Measurements from ENCODE around the gene NFS1. TPM values are rescaled to one million over a fixed set of nuclear protein-coding genes. Genes with fewer than 3 reads are reported as not detected.

Gene NFS1
- total RNA-seq, 2 experiments from 2014 or later: 10.6 to 11.5 TPM

- peak in 2 of 14 experiments; percentile 6 to 44 for DNase-seq
- H3K36me3 ChIP-seq (ENCODE audit: insufficient read depth, low read length): peaks cover 38% of the 10 kb centered on the region
- Mint-ChIP-seq H3K27ac (peak overlapping the region; percentile 84), H3K9me3 (no peaks in the 10 kb centered on the region), H3K4me1 (ENCODE audit: low read depth) (peaks cover 51% of the 10 kb centered on the region), H3K4me3 (peak overlapping the region; percentile 95), H3K27me3 (no peaks in the 10 kb centered on the region), H3K36me3 (ENCODE audit: low read depth) (peaks cover 70% of the 10 kb centered on the region)
- POLR2A ChIA-PET: interaction anchor here (1.0 to 7.8 kb wide), 13 partner anchors 12 to 256 kb away, joined by 3 to 125 read pairs (median 10); partner anchors contain the start of genes CPNE1, PHF20, RBM12 and RBM39
- no peak for TF ChIP-seq CTCF (IDR thresholded peaks at IDR 0.05)
- peak overlapping the region; percentile 95 for H3K4me3 ChIP-seq (ENCODE audit: low read length)
- intact Hi-C loops (cut with DNase I, micrococcal nuclease): loop anchor here (2.0 to 10.0 kb wide), 8 partner anchors 34 to 256 kb away; partner anchors contain the start of genes CPNE1 (in 2 of the 2), RBM12 (in 2 of the 2), SCAND1 (in 1 of the 2) and SPAG4 (in 1 of the 2)
- H3K27ac ChIP-seq (ENCODE audit: low read depth in 1 of 2, low read length in 2 of 2): peak overlapping the region; percentile 65 to 93
- H3K4me1 ChIP-seq (ENCODE audit: insufficient read depth, low read length): peaks cover 23% of the 10 kb centered on the region
- H3K9me3 ChIP-seq (ENCODE audit: control insufficient read depth in 1 of 2, insufficient read depth in 1 of 2, low read length in 2 of 2): no peaks in the 10 kb centered on the region
- H3K27me3 ChIP-seq (ENCODE audit: control insufficient read depth in 1 of 2, insufficient read depth in 2 of 2, low read length in 2 of 2): no peaks in the 10 kb centered on the region
- peak; percentile 15 for ATAC-seq (ENCODE audit: poor library complexity)
- CTCF ChIA-PET: interaction anchor here (0.8 to 1.4 kb wide), 5 partner anchors 9 to 186 kb away, joined by 3 to 5 read pairs (median 3); no protein-coding TSS in a partner anchor
Observed at GRCh38 chr20:35698298-35699126, 640 bp downstream of the NFS1 start.

GRCh38 chr20:35697696-35698297 is 1.4 kb downstream of the NFS1 start:
- Mint-ChIP-seq H3K27me3 (no peaks in the 10 kb centered on the region), H3K9me3 (no peaks in the 10 kb centered on the region), H3K36me3 (ENCODE audit: low read depth) (peaks cover 70% of the 10 kb centered on the region), H3K4me1 (ENCODE audit: low read depth) (peaks cover 51% of the 10 kb centered on the region), H3K27ac (peak overlapping the region; percentile 84), H3K4me3 (peak overlapping the region; percentile 95)
- Histone ChIP-seq H3K4me1 (ENCODE audit: insufficient read depth, low read length) (peaks cover 23% of the 10 kb centered on the region), H3K4me3 (ENCODE audit: low read length) (peak overlapping the region; percentile 95), H3K9me3 (ENCODE audit: control insufficient read depth in 1 of 2, insufficient read depth in 1 of 2, low read length in 2 of 2) (no peaks in the 10 kb centered on the region), H3K27ac (ENCODE audit: low read depth in 1 of 2, low read length in 2 of 2) (no peak overlapping the region), H3K27me3 (ENCODE audit: control insufficient read depth in 1 of 2, insufficient read depth in 2 of 2, low read length in 2 of 2) (no peaks in the 10 kb centered on the region), H3K36me3 (ENCODE audit: insufficient read depth, low read length) (peaks cover 30% of the 10 kb centered on the region)
- intact Hi-C loops (cut with DNase I, micrococcal nuclease): loop anchor here (2.0 to 10.0 kb wide), 8 partner anchors 33 to 257 kb away; partner anchors contain the start of genes CPNE1 (in 2 of the 2), RBM12 (in 2 of the 2), SCAND1 (in 1 of the 2) and SPAG4 (in 1 of the 2)
- ATAC-seq (ENCODE audit: poor library complexity) (no peak), DNase-seq (peak in 2 of 14 experiments; percentile 5 to 20)
- ChIA-PET CTCF (no interaction called here), POLR2A (interaction anchor here (0.6 kb wide), 1 partner anchor 44 kb away, joined by 3 read pairs; the partner anchor contains the start of gene RBM39)
- no peak for TF ChIP-seq CTCF (IDR thresholded peaks at IDR 0.05)

- Mint-ChIP-seq H3K27me3 (no peaks in the 10 kb centered on the region), H3K27ac (peak overlapping the region; percentile 8), H3K9me3 (no peaks in the 10 kb centered on the region), H3K4me1 (ENCODE audit: low read depth) (peaks cover 39% of the 10 kb centered on the region), H3K4me3 (peak overlapping the region; percentile 70), H3K36me3 (ENCODE audit: low read depth) (peaks cover 60% of the 10 kb centered on the region)
- ATAC-seq (ENCODE audit: poor library complexity) (no peak), DNase-seq (no peak)
- Histone ChIP-seq H3K4me1 (ENCODE audit: insufficient read depth, low read length) (peaks cover 23% of the 10 kb centered on the region), H3K27ac (ENCODE audit: low read depth in 1 of 2, low read length in 2 of 2) (no peak overlapping the region), H3K9me3 (ENCODE audit: control insufficient read depth in 1 of 2, insufficient read depth in 1 of 2, low read length in 2 of 2) (no peaks in the 10 kb centered on the region), H3K36me3 (ENCODE audit: insufficient read depth, low read length) (peaks cover 26% of the 10 kb centered on the region), H3K27me3 (ENCODE audit: control insufficient read depth in 1 of 2, insufficient read depth in 2 of 2, low read length in 2 of 2) (no peaks in the 10 kb centered on the region), H3K4me3 (ENCODE audit: low read length) (no peak overlapping the region)
- TF ChIP-seq CTCF (IDR thresholded peaks at IDR 0.05): no peak
- intact Hi-C loops (cut with DNase I, micrococcal nuclease): loop anchor here (1.0 to 10.0 kb wide), 6 partner anchors 79 to 259 kb away; partner anchors contain the start of genes SCAND1 (in 1 of the 2) and SPAG4 (in 1 of the 2)
- ChIA-PET CTCF (no interaction called here), POLR2A (interaction anchor here (1.0 kb wide), 1 partner anchor 32 kb away, joined by 3 read pairs; no protein-coding TSS in a partner anchor)
Observed at GRCh38 chr20:35695978-35696377, 3.2 kb downstream of the NFS1 start.
